ENCODE measurements around the gene NDUFS6. TPM values are rescaled to one million over a fixed set of nuclear protein-coding genes. Genes with fewer than 3 reads are reported as not detected.

Gene NDUFS6
- total RNA-seq, 1 donor: 30.9 TPM

- no peak for TF ChIP-seq CTCF (IDR thresholded peaks at IDR 0.05; ENCODE audit: insufficient read depth, low read length)
- no peak for DNase-seq (ENCODE audit: low read depth)
Measured at GRCh38 chr5:1804001-1804690, 2.9 kb downstream of the NDUFS6 start.

GRCh38 chr5:1805326-1805725 is 4.1 kb downstream of the NDUFS6 start:
- DNase-seq (ENCODE audit: low read depth): no peak
- H3K4me3 ChIP-seq (ENCODE audit: low read depth, low read length): no peak overlapping the region
- no peak for TF ChIP-seq CTCF (IDR thresholded peaks at IDR 0.05; ENCODE audit: insufficient read depth, low read length)

More at GRCh38 chr5:1804001-1804690, 2.9 kb downstream of the NDUFS6 start:
- H3K4me3 ChIP-seq (ENCODE audit: low read depth, low read length): no peak overlapping the region

GRCh38 chr5:1805736-1806135 is 4.5 kb downstream of the NDUFS6 start:
- no peak for DNase-seq (ENCODE audit: low read depth)
- no peak overlapping the region for H3K4me3 ChIP-seq (ENCODE audit: low read depth, low read length)
- no peak for TF ChIP-seq CTCF (IDR thresholded peaks at IDR 0.05; ENCODE audit: insufficient read depth, low read length)

- no peak for DNase-seq (ENCODE audit: low read depth)
- no peak overlapping the region for H3K4me3 ChIP-seq (ENCODE audit: low read depth, low read length)
- no peak for TF ChIP-seq CTCF (IDR thresholded peaks at IDR 0.05; ENCODE audit: insufficient read depth, low read length)
Measured at GRCh38 chr5:1806199-1806598, 5.0 kb downstream of the NDUFS6 start.

GRCh38 chr5:1806974-1807373 is 5.8 kb downstream of the NDUFS6 start:
- DNase-seq (ENCODE audit: low read depth): no peak
- no peak for TF ChIP-seq CTCF (IDR thresholded peaks at IDR 0.05; ENCODE audit: insufficient read depth, low read length)

GRCh38 chr5:1807451-1808185 is 6.4 kb downstream of the NDUFS6 start:
- TF ChIP-seq CTCF (IDR thresholded peaks at IDR 0.05; ENCODE audit: insufficient read depth, low read length): no peak
- no peak for DNase-seq (ENCODE audit: low read depth)
- no peak overlapping the region for H3K4me3 ChIP-seq (ENCODE audit: low read depth, low read length)

More at GRCh38 chr5:1806974-1807373, 5.8 kb downstream of the NDUFS6 start:
- H3K4me3 ChIP-seq (ENCODE audit: low read depth, low read length): no peak overlapping the region
